Ureter (tissue), 1 donor: ENCODE data around the gene CCP110. TPM values are rescaled to one million over a fixed set of nuclear protein-coding genes. Genes with fewer than 3 reads are reported as not detected.
A peak's percentile ranks its signal among the peaks of the same experiment; 100 is the strongest.
"Not testable (repeated sequence)": the region's sequence is repeated elsewhere in the genome, so short reads cannot be mapped to it uniquely, and the experiment has no call there.

Source experiments
- DNase-seq: peaks from one replicate; pipeline ENCODE4 v3.0.0-alpha.2; 2020; ENCODE audit warnings: low spot score
- total RNA-seq: library from RNA; stranded (reverse); gene quantifications from one replicate; pipeline ENCODE4 v1.2.4, GENCODE V29; 2023
- donor health status: DM: yes; HTN: yes; CAD: no.

The CCP110 gene
- total RNA-seq, 1 donor from 2014 or later, result 36.0 TPM

DNA sequence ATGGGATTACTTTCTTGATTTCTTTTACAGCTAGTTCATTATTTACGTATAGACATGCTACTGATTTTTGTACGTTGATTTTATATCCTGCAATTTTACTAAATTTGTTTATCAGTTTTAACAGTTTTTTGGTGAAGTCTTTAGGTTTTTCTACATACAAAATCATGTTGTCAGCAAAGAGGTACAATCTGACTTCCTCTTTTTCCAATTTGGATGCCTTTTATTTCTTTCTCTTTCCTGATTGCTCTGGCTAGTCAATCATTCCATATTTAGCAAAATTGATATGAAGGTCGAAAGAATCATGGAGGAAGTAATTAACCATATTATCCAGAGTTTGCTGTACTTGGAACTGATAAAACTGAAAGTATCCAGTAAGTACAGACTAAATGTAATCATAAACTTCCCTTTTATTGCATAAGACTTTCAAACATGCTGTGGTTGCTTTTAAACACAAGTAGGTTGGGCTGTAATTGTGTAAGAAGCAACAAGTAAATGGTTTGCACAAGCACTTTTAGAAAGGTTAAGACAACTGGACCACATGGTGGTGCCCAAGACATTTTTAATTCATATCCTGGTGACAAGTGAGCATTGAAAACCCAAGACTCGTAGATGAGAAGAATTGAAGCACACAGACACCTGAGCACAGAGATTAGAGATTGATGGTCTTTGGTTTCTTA, 10.2 kb upstream of the CCP110 start:
- no peak for DNase-seq

DNA sequence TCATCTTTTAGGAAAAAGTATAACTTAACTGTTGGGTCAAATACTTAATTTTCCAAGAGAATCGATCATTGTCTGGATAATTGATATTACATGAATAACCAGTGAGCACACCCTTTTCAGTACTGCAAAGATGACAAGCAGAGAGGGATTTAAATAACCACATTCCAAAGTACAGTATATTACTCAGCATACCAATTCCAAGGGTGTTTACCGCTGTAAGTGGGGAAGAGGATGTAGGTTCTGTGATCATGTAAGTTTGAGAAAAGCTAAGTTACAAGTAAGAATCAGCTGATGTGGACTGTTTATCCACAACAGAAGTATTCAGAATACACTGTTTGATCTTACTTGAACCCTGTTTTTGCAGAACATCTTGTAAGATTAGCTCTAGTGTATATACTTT, 8.0 kb upstream of the CCP110 start:
- no peak for DNase-seq

DNA sequence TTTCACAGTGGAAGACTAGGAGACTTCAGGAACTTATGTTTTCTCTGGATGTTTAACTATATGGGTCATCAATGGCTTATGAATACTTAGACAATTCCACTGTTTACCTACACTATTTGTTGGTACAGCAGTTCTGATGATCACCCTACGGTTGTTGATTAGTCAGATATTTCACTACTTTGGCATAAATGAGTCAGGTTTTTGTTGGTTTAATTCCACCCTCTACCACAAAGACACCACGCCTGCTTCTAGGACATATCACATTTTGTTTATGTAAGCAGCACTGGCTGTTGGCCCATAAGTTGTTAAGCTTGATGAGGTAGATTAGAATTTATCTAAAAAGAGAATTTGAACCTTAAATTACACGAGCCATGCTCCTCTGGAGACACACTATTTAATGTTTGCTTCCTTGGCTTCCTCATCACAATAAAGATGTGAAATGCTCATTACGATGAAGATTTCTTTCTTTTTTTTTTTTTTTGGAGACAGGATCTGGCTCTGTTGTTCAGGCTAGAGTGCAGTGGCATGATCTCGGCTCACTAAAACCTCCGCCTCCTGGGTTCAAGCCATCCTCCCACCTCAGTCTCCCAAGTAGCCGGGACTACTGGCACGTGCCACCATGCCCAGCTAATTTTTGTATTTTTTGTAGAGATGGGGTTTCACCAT, 6.2 kb upstream of the CCP110 start:
- DNase-seq, result no peak

DNA sequence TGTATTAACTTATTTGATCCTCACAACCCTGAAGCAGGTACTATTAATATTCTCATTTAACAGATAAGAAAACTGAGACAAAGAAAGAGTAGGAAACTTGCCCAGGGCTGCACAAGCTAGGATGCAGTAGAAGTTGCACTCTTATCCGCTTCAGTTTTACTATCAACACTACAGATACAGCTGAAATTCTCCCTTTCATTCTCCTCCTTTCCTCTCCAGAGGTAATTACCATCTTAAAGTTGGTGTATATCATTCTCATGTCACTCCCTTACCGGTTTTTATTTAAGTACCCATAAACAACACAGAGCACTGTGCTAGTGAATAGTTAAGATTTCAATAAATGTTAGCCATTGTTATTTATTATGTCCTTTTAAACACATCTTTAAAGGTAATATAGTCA, 5.4 kb upstream of the CCP110 start:
- no peak for DNase-seq

DNA sequence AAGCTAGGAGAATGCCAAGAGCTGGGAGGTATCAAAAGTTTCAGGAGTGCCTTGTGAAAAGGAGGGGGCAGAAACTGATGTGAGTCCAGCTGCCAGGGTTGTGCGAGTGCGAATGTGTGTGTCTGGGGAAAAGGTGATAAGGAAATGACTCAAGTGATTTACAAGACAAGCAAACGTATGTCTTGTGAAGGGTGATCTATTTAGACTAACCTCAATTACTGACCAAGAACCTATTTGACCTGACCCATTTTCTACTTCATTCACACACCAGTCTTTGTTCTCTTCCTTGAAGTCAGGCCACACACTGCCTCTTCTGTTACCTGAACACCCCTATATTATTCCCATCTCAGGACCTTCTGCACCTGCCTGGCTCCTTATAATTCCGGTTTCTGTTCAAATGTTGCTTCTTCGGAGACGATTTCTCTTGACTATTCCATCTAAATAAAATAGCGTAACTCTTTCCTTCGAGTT, 2.8 kb upstream of the CCP110 start:
- no peak for DNase-seq

DNA sequence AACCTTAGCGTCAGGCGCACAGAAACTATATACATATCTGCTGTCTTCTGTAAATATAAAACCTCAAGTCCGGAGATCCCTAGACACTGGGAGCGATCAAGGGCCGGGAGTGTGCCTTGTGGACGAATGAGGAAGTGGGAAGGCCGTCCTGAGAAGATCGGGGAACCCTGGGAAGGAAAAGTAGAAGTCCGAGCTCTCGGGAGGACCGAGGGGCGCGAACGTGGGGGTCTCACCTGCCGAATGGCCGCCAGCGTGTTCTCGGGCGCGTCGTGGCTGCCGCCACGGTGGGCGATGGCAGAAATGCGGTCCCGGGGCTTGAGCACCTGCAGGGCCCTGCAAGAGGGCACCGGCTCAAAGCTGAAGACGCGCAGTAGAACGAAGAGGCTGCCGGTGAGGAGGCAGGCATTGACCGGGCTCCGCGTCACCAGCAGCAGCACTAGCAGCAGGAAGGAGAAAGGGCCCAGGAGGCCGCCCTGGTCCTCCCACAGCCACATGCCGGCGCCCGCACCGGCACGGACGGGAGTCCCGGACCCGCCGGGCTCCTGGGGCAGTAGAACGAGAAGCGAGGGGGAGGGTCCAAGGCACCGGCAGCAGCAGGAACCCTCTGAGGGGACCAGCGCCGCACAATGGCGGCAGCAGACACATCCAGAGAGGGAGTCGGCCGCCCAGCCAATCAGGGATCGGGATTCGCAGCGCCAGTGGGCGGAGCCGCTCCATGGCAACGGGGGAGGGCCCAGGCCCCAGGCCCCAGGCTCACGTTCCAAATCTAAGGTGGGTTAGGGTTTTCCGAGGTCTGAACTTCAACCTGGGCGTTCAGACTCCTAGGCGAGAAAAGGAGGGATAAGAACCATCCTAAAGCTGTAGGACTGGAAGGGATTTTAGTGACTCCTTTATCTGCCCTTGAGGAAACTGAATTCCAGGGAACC, 2.0 kb upstream of the CCP110 start, which contains the start of gene GDE1:
TSS of gene GDE1 (minus strand) at position 628 of the 926 bp plus-strand sequence. CDS start at position 494, 134 bp downstream.
- peak; percentile 96 for DNase-seq

DNA sequence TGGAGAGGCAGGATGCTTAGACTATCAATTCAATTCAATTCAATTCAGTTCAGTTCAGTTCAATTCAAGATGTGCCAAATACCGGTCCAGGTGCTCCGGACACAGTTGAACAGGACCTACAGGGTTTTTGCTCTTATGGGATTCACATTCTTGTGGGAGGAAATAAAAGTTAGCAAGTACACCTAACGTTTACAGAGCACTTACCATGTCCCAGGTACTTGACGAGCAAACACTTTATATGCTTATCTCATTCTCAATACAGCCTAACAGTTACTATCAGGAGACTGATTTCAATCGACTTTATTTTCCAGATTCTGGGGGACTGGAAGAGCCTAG, 1.4 kb upstream of the CCP110 start:
- no peak for DNase-seq

DNA sequence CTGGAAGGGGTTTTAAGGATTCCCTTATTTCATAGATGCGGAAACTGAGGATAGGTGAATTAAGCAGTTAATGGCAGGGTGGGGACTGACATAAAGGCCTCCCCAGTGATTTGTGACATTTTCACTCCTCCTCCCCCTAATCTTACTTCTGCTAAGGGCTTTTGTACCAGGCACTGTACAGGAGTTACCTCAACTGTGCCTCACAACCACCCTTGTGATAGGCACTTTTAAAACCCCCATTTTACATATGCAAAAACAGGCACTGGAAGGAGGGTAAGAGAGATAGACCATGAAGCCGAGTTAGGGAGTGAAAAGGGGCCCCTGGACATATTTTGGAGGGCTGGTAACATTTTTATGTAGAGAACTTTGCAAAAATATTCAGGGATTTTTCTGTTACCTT, 982 bp upstream of the CCP110 start:
- DNase-seq, result no peak

DNA sequence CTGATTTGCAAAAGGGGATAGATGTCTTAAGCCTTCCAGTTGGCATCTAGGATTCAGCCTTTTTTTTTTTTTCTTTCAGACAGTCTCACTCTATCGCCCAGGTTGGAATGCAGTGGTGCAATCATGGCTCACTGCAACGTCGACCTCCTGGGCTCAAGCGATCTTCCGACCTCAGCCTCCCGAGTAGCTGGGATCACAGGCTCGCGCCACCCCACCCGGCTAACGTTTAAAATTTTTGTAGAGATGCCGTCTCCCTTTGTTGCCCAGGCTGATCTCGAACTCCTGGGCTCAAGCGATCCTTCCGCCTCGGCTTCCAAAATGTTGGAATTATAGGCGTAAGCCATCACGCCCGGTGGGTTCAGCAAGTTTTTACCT, 571 bp upstream of the CCP110 start:
- DNase-seq, result no peak

DNA sequence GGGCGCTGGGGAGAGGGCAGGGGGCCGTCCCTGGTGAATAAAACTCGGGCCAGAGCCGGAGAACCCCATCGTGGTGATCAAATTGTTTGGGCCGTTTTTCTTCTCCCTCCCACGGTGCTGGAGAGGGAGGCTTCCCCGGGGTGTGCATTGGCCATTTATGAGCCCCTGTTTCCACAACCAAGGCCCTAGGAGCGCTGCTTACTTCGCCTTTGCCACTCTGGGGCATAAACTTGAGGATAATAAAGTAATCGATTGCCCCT, 544 bp downstream of the CCP110 start:
- DNase-seq, result no peak

DNA sequence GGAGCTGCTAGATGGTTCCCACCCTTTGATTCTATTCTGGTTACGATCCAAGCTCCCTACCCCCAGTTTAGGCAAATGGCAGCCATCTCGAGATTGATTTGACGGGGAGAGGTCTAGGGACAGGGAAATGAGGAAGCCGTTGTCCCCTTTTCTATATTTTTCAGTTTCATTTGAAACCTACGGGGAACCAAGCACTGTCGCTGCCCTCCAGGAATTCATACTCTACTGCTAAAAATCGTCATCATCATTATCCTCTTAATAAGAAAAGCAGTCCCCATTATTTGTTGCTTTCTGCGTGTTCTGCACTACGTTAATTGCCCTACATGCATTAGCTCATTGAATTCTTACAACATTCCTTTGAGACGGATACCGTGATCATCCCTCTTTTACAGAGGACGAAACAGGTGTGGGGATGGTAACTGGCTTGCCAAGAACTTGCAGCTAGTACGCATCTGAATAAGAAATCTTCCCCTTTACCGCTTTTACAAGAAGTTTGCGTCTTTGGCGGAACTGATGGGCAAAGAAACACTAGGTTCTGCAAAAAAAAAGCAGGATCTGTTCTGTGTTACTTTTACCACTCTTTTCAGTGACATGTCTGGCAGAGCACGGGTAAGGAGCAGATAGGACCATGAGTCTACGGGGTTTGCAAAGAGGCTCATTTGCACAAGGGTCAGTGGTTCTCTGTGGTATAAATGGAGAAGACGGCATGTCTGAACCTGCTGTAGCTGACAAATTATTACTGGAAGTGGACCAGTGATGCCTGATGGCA, 1.1 kb downstream of the CCP110 start:
- no peak for DNase-seq

DNA sequence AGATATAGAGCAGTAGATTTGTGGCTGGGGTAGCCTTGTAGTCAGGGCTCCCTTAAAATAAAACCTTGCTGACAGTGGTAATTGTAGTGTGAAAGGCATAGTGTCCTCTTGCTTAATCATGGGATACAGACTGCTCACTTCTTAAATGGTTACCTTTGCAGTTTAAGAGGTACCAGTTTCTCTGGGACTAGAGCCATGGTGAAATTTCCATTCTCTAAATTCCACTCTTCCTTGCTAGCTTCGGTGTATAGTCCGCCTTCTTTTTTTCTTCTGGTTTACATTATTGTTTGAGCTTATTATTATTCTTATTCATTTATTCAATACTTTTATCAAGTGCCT, 1.6 kb downstream of the CCP110 start:
- DNase-seq, result no peak

DNA sequence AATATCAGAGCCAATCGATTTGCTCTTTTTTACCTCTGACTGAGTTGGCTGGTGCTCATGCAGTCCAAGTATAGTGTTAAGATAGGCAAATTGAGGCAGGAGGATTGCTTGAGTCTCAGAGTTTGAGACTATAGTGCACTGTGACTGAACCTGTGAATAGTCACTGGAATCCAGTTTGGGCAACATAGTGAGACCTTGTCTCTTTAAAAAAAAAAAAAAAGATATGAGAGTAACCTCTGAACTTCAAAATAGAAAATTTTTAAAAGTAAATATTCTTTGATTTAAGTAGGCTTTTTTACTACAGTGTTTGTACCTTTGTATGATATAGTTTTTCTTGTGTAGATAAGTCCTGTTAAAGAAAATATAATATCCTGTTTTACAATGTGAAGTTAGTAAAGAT, 3.4 kb downstream of the CCP110 start:
- DNase-seq, result no peak

DNA sequence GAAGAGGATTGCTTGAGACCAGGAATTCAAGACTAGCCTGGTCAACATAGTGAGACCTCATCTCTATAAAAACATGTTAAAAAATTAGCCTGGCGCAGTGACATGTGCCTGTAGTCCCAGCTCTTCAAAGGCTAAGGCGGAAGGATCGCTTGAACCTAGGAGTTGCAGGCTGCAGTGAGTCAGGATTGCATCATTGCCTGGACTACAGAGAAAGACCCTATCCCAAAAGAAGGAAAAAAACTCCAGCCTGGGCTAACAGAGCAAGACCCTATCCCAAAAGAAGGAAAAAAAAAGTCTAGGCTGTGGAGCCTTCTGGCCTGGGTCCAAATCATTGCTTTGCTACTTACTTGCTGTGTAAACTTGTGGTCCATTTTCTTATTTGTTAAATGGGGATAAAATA, 4.9 kb downstream of the CCP110 start:
- no peak for DNase-seq

DNA sequence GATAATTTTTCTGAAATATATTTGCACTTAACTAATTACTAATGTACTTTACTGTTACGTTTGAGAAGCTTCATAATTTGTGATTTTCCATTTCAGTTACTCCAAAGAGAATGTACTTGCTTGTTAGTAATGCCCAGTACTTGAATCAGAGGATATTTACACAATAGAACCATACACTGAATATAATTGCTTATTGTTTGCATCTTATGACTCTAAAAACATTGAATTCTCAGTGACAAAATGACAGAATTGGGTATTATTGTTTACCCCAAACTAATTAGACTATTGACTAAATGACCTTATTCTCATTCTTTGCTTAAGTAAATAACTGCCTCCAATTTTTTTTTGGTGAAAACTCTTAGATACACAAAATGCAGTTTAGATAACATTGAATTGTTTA, 8.9 kb downstream of the CCP110 start:
- DNase-seq, result no peak

DNA sequence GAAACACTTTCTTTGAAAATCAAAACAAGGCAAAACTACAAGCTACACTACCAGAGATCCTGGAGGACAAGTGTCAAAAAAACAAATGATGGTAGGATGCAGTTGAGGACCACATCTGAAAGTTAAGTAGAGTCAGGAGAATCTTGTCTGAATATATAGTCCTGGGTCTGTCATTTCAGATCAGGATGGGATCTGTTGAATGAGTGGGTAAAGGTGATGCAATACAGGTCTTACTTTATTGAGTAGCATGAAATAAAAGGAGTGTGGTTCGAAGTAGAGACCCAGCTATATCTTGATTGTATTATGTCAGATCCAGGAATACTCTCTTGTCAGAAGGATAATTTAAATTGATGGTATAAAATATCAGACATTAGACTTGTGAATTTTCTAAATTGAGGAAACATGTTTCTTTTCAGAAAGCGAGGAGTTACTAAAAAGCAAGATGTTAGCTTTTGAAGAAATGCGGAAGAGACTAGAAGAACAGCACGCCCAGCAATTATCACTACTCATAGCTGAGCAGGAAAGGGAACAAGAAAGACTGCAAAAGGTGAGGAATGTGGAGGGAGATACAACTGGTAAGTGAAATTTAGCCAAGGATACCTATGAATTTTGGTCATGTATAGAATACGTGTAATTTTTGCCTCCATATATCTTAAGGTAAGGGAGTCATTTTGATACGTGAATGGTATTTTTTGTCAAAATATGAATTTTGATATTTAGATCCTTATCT, 16.7 kb downstream of the CCP110 start:
- DNase-seq, result no peak

DNA sequence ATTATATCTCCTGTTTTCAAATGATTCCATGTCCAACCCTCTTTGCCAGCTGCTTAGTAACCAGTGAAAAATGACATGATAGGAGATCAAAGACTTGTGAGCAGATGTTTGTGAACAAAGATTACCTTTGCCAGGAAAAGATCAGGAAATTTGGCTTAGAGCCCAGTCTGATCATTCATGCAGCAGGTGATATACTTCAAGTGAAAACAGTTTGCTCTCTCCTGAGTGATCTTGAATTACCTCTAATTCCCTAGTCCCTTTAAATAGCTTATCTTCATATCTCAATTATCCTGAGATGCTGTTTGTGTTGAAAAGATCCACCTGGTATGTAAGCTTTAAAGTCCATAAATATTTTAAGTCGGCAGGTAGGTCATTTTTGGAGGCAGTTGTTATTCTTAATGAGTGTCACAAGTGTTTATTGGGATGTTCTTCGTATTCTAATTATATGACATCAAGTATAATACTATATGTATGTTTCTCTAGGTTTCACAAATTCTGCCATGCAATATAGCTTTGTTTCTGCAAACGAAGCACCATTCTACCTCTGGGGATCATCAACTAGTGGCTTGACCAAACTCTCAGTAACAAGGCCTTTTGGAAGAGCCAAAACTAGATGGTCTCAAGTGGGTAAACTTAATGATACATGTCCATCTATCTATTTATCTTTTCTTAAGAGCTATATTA, 18.5 kb downstream of the CCP110 start:
- no peak for DNase-seq

DNA sequence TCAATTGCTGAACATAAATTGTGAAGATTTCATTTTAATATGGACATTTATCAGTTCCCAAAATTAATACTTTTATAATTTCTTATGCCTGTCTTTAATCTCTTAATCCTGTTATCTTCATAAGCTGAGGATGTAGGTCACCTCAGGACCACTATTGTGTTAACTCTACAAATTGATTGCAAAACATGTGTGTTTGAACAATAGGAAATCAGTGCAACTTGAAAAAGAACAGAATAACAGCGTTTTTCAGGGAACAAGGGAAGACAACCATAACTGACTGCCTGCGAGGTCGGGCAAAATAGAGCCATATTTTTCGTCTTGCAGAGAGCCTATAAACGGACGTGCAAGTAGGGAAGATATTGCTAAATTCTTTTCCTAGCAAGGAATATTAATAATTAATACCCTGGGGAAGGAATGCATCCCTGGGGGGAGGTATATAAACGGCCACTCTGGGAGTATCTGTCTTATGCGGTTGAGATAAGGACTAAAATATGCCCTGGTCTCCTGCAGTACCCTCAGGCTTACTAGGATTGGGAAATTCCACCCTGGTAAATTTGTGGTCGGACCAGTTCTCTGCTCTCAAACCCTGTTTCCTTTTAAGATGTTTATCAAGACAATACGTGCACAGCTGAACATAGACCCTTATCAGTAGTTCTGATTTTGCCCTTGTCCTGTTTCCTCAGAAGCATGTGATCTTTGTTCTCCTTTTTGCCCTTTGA, 19.7 kb downstream of the CCP110 start:
- not testable (repeated sequence) for DNase-seq

DNA sequence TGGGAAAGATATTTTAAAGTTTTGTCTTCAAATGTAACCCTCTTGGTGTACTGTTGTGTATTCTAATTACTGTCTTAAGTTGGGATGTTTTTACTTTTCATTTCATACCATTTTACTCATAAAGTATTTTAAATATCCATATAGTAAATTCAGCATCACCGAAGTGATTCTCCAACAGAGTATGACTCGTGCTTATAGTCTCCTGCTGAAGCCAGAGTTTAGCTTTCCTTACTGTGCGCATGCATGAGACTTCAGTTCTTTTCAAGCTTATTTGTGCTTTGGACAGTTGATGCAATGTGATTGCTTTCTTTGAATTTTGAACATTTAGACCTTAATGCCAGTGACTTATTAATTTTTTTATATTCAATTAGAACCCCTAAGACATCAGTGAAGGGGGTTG, 24.4 kb downstream of the CCP110 start:
- no peak for DNase-seq

DNA sequence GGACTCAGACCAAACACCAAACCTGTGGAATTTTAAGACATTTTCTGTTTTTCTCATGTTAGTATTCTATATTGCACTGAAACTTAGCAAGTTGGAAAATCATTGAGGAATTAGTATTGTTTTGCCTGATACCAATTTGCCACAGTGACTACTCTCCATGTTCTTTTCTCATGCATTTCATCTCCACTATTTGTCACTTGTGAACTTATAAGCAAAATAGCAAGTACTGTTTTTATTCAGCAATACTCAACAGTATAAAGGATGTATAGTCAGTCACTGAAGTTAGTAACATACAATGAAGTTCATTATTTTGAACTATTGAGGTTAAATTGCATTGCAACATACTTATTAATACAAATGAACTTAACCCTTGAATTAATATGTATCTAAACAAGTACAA, 25.9 kb downstream of the CCP110 start:
- DNase-seq, result no peak
